ENCODE results near the gene TSTD1.

DNA sequence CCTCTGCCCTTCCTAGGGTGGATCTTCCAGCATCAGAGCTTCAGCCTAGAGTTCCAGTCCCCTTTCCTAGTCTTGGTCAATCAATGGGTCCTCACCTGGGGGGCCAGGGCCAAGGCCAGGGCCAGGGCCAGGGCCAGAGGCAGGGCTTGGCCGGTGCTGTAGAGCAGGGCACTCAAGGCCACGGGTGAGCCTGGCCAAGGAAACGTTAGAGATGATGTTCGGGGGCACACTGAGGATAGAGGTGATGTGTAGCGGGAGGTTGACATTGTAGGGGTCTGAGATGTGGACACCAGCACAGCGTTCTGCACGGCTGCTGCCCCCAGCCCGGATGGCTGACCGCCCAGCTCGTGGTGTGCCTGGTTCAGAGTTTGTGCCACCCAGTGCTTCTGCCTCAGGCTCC, 12.5 kb upstream of the TSTD1 start:
- TF ChIP-seq POLR2A (IDR thresholded peaks at IDR 0.05) = no peak
- TF ChIP-seq, protein P1, sequence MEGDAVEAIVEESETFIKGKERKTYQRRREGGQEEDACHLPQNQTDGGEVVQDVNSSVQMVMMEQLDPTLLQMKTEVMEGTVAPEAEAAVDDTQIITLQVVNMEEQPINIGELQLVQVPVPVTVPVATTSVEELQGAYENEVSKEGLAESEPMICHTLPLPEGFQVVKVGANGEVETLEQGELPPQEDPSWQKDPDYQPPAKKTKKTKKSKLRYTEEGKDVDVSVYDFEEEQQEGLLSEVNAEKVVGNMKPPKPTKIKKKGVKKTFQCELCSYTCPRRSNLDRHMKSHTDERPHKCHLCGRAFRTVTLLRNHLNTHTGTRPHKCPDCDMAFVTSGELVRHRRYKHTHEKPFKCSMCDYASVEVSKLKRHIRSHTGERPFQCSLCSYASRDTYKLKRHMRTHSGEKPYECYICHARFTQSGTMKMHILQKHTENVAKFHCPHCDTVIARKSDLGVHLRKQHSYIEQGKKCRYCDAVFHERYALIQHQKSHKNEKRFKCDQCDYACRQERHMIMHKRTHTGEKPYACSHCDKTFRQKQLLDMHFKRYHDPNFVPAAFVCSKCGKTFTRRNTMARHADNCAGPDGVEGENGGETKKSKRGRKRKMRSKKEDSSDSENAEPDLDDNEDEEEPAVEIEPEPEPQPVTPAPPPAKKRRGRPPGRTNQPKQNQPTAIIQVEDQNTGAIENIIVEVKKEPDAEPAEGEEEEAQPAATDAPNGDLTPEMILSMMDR (IDR thresholded peaks at IDR 0.05) = no peak

Measured in Peyer's patch (tissue), 4 donors.